Measurements from ENCODE around the gene CDH2.

The CDH2 gene

GRCh38 chr18:28005164-28005563 is 171.8 kb downstream of the CDH2 start:
- H3K9me3 ChIP-seq (ENCODE audit: insufficient read depth, low read length) = no peaks in the 10 kb centered on the region
- no peak overlapping the region for H3K27ac ChIP-seq (ENCODE audit: low read depth, low read length)
- no peaks in the 10 kb centered on the region for H3K79me2 ChIP-seq (ENCODE audit: insufficient read depth, low read length)
- H3K4me3 ChIP-seq (ENCODE audit: insufficient read depth, low read length, poor library complexity, severe bottlenecking) = no peak overlapping the region
- H3K4me2 ChIP-seq (ENCODE audit: low read depth, low read length, poor library complexity, severe bottlenecking) = no peak overlapping the region
- no peaks in the 10 kb centered on the region for H4K20me1 ChIP-seq (ENCODE audit: low read depth, low read length)
- H3K27me3 ChIP-seq (ENCODE audit: low read length) = no peaks in the 10 kb centered on the region
- H2AFZ ChIP-seq (ENCODE audit: low read depth, low read length, severe bottlenecking) = no peak overlapping the region
- no peaks in the 10 kb centered on the region for H3K36me3 ChIP-seq (ENCODE audit: low read length)
- no peak overlapping the region for H3K9ac ChIP-seq (ENCODE audit: low read length)
- TF ChIP-seq CTCF (IDR thresholded peaks at IDR 0.05; ENCODE audit: insufficient read depth, low read length, poor library complexity, severe bottlenecking) (no peak), EZH2phosphoT487 (conservative IDR thresholded peaks at IDR 0.05; ENCODE audit: low read length) (no peak)
- H3K9me2 ChIP-seq (replicated peaks; ENCODE audit: insufficient read depth, low read length) = no peaks in the 10 kb centered on the region
- H3F3A ChIP-seq (ENCODE audit: insufficient read depth) = no peaks in the 10 kb centered on the region

DNA sequence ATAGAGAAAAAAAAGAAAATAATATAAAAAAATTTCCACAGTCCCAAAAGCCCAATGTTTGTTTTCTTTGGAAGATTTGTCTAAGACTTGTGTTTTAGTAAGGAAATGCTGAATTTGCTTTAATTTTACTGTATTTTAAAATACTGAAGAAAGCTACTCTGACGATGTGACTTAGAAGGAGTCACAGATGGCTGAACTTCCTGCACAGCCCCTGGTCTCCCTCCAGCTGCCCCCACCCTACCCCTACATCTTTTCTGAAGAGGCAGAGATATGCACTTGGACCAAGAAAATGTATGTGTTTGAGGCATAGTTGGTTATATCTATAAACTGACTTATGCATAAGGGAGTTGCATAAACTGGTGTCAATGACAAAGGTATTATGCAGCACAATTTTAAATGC is 172.3 kb downstream of the CDH2 start:
- Histone ChIP-seq H3K9me3 (ENCODE audit: insufficient read depth, low read length) (no peaks in the 10 kb centered on the region), H3K27me3 (ENCODE audit: low read length) (no peaks in the 10 kb centered on the region), H3F3A (ENCODE audit: insufficient read depth) (no peaks in the 10 kb centered on the region), H3K79me2 (ENCODE audit: insufficient read depth, low read length) (no peaks in the 10 kb centered on the region), H4K20me1 (ENCODE audit: low read depth, low read length) (no peaks in the 10 kb centered on the region), H3K4me3 (ENCODE audit: insufficient read depth, low read length, poor library complexity, severe bottlenecking) (no peak overlapping the region), H3K36me3 (ENCODE audit: low read length) (no peaks in the 10 kb centered on the region), H3K4me2 (ENCODE audit: low read depth, low read length, poor library complexity, severe bottlenecking) (no peak overlapping the region), H3K9ac (ENCODE audit: low read length) (no peak overlapping the region), H3K9me2 (replicated peaks; ENCODE audit: insufficient read depth, low read length) (no peaks in the 10 kb centered on the region), H2AFZ (ENCODE audit: low read depth, low read length, severe bottlenecking) (no peak overlapping the region), H3K27ac (ENCODE audit: low read depth, low read length) (no peak overlapping the region)
- TF ChIP-seq EZH2phosphoT487 (conservative IDR thresholded peaks at IDR 0.05; ENCODE audit: low read length) (no peak), CTCF (IDR thresholded peaks at IDR 0.05; ENCODE audit: insufficient read depth, low read length, poor library complexity, severe bottlenecking) (no peak)

DNA sequence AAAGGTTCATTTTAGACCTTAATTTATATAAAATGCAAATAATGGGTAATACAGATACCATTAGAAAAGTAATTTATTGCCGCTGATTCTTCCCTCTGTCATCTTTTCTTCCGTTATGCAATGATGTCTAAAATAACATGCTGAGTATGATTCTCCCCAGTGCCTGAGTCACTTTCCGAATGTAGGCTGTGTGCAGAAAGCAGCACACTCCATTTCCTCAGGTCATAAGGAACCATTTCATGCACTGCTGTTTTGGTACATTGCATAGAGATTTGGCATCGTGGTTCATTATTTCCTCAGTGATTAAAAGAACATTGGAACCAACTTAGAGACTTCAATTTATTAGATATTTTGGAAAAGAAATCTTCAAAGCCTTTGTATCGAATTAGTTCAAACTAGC is 173.5 kb downstream of the CDH2 start:
- Histone ChIP-seq H4K20me1 (ENCODE audit: low read depth, low read length) (no peaks in the 10 kb centered on the region), H3F3A (ENCODE audit: insufficient read depth) (no peaks in the 10 kb centered on the region), H3K27ac (ENCODE audit: low read depth, low read length) (no peak overlapping the region), H3K79me2 (ENCODE audit: insufficient read depth, low read length) (no peaks in the 10 kb centered on the region), H2AFZ (ENCODE audit: low read depth, low read length, severe bottlenecking) (no peak overlapping the region), H3K4me3 (ENCODE audit: insufficient read depth, low read length, poor library complexity, severe bottlenecking) (no peak overlapping the region), H3K9me2 (replicated peaks; ENCODE audit: insufficient read depth, low read length) (no peaks in the 10 kb centered on the region), H3K36me3 (ENCODE audit: low read length) (no peaks in the 10 kb centered on the region), H3K9me3 (ENCODE audit: insufficient read depth, low read length) (no peaks in the 10 kb centered on the region), H3K4me2 (ENCODE audit: low read depth, low read length, poor library complexity, severe bottlenecking) (no peak overlapping the region), H3K27me3 (ENCODE audit: low read length) (no peaks in the 10 kb centered on the region), H3K9ac (ENCODE audit: low read length) (no peak overlapping the region)
- TF ChIP-seq EZH2phosphoT487 (conservative IDR thresholded peaks at IDR 0.05; ENCODE audit: low read length) (no peak), CTCF (IDR thresholded peaks at IDR 0.05; ENCODE audit: insufficient read depth, low read length, poor library complexity, severe bottlenecking) (no peak)

GRCh38 chr18:28002841-28003240 is 174.1 kb downstream of the CDH2 start:
- no peak overlapping the region for H3K4me3 ChIP-seq (ENCODE audit: insufficient read depth, low read length, poor library complexity, severe bottlenecking)
- H3F3A ChIP-seq (ENCODE audit: insufficient read depth) = no peaks in the 10 kb centered on the region
- no peak overlapping the region for H3K4me2 ChIP-seq (ENCODE audit: low read depth, low read length, poor library complexity, severe bottlenecking)
- no peaks in the 10 kb centered on the region for H3K79me2 ChIP-seq (ENCODE audit: insufficient read depth, low read length)
- no peak overlapping the region for H3K9ac ChIP-seq (ENCODE audit: low read length)
- H2AFZ ChIP-seq (ENCODE audit: low read depth, low read length, severe bottlenecking) = no peak overlapping the region
- no peaks in the 10 kb centered on the region for H4K20me1 ChIP-seq (ENCODE audit: low read depth, low read length)
- TF ChIP-seq EZH2phosphoT487 (conservative IDR thresholded peaks at IDR 0.05; ENCODE audit: low read length) = no peak
- no peak for TF ChIP-seq CTCF (IDR thresholded peaks at IDR 0.05; ENCODE audit: insufficient read depth, low read length, poor library complexity, severe bottlenecking)
- no peaks in the 10 kb centered on the region for H3K27me3 ChIP-seq (ENCODE audit: low read length)
- no peaks in the 10 kb centered on the region for H3K9me3 ChIP-seq (ENCODE audit: insufficient read depth, low read length)
- no peak overlapping the region for H3K27ac ChIP-seq (ENCODE audit: low read depth, low read length)
- H3K36me3 ChIP-seq (ENCODE audit: low read length) = no peaks in the 10 kb centered on the region
- H3K9me2 ChIP-seq (replicated peaks; ENCODE audit: insufficient read depth, low read length) = no peaks in the 10 kb centered on the region
